K562 (cell line): ENCODE data around the gene FAAP100. TPM values are rescaled to one million over a fixed set of nuclear protein-coding genes. Genes with fewer than 3 reads are reported as not detected.

Experiments
- ATAC-seq: fragments of 200-7000 bp; cut with Tn5 transposase; 3 replicates; pipeline ENCODE4 v1.9.1; 2020; ENCODE audit warnings: moderate library complexity
- Bru-seq: library from RNA; stranded (reverse); fragments of 400-500 nt; gene quantifications from one replicate; lab custom pipeline; 2021; lab: Mats Ljungman, UMichigan
- BruChase-seq, 2 experiments: library from RNA; stranded (reverse); fragments of 400-500 nt; gene quantifications; one replicate each; lab custom pipeline; 2021; lab: Mats Ljungman, UMichigan
- BruUV-seq: library from RNA; stranded (reverse); fragments of 400-500 nt; replicated peaks from 2 replicates; lab custom pipeline; 2021; lab: Mats Ljungman, UMichigan
- CTCF ChIA-PET: fragments of 300-600 bp; formaldehyde crosslinking; extraction: SDS; loops from one replicate; lab custom pipeline; 2021; ENCODE audit warnings: low intra/inter-chr PET ratio; lab: Yijun Ruan, JAX
- POLR2A ChIA-PET: fragments of 300-600, 350-650 bp; sonication (Branson Sonifier 250); formaldehyde crosslinking; extraction: SDS; loops from one replicate; lab custom pipeline; 2021; ENCODE audit warnings: antibody characterized with exemption, inconsistent platforms; lab: Yijun Ruan, JAX
- DNase-seq, 4 experiments: peaks; one replicate each; pipeline versions ENCODE4 v3.0.0 to v3.0.0-alpha.2; 2011 to 2018; ENCODE audit warnings: low spot score in 3 of 4, mixed read lengths in 3 of 4; ENCODE audit errors: extremely low read depth in 1 of 4
- FAIRE-seq: peaks from 2 replicates; lab custom pipeline; 2011; peaks lifted over from hg19 to GRCh38; lab: Jason Lieb, UNC
- H2AFZ ChIP-seq: 2 replicates; pipeline ENCODE4 v1.6.0; 2011; ENCODE audit warnings: low read depth, low read length, control low read depth, inconsistent platforms
- H3K27ac ChIP-seq: fragments of 200-600 bp; 3 replicates; pipeline ENCODE4 v1.8.0; 2011; ENCODE audit warnings: low read depth, mild to moderate bottlenecking, control low read depth, inconsistent platforms, low read length, moderate library complexity, mixed read lengths; ENCODE audit errors: extremely low read depth
- H3K27me3 ChIP-seq, 2 experiments: fragments of 300-600 bp in 1 of 2; 2 replicates in 1 of 2; 3 replicates in 1 of 2; pipeline versions ENCODE4 v1.6.0 to v1.8.0; 2011; ENCODE audit warnings: inconsistent platforms in 2 of 2, low read length in 2 of 2, mild to moderate bottlenecking in 1 of 2, mixed read lengths in 1 of 2, moderate library complexity in 1 of 2; ENCODE audit not compliant: control insufficient read depth in 2 of 2, insufficient read depth in 2 of 2
- H3K36me3 ChIP-seq: fragments of 300-600 bp; 3 replicates; pipeline ENCODE4 v1.8.0; 2011; ENCODE audit warnings: mild to moderate bottlenecking, low read length, inconsistent platforms; ENCODE audit not compliant: control insufficient read depth, insufficient read depth
- H3K4me1 ChIP-seq, 2 experiments: fragments of 200-600 bp in 1 of 2; replicated peaks in 1 of 2; 2 replicates in 1 of 2; 3 replicates in 1 of 2; pipeline versions ENCODE4 v1.5.1 to v1.8.0; 2011; ENCODE audit warnings: inconsistent platforms in 2 of 2, low read length in 2 of 2, mild to moderate bottlenecking in 1 of 2, mixed read lengths in 1 of 2, moderate library complexity in 1 of 2; ENCODE audit not compliant: control insufficient read depth in 2 of 2, insufficient read depth in 2 of 2
- H3K4me2 ChIP-seq: 2 replicates; pipeline ENCODE4 v1.6.1; 2011; ENCODE audit warnings: low read length, control low read depth, inconsistent platforms, mixed read lengths; ENCODE audit not compliant: insufficient read depth
- H3K4me3 ChIP-seq: fragments of 200-600 bp; sonication (generic), shearing (Covaris generic); 2 replicates; pipeline ENCODE4 v1.5.1; 2016; ENCODE audit warnings: control low read depth, inconsistent platforms
- H3K79me2 ChIP-seq: fragments of 200-600 bp; 3 replicates; pipeline ENCODE4 v1.8.0; 2011; ENCODE audit warnings: low read length, inconsistent platforms; ENCODE audit not compliant: control insufficient read depth, insufficient read depth
- H3K9ac ChIP-seq, 2 experiments: 2 replicates each; pipeline versions ENCODE4 v1.6.0 to v1.6.1; 2011; ENCODE audit warnings: low read depth in 2 of 2, low read length in 2 of 2, control low read depth in 1 of 2, inconsistent platforms in 1 of 2, mild to moderate bottlenecking in 1 of 2, mixed read lengths in 1 of 2; ENCODE audit not compliant: insufficient read depth in 1 of 2
- H3K9me1 ChIP-seq: one replicate; pipeline ENCODE4 v1.6.0; 2011; ENCODE audit warnings: inconsistent platforms, mild to moderate bottlenecking, low read length, moderate library complexity; ENCODE audit not compliant: control insufficient read depth, insufficient read depth
- H3K9me3 ChIP-seq: replicated peaks from 2 replicates; pipeline ENCODE4 v1.5.1; 2011; ENCODE audit warnings: low read depth, low read length, inconsistent platforms; ENCODE audit not compliant: control insufficient read depth, insufficient read depth
- H4K20me1 ChIP-seq: replicated peaks from 2 replicates; pipeline ENCODE4 v1.6.1; 2011; ENCODE audit warnings: low read length, inconsistent platforms, mixed read lengths; ENCODE audit not compliant: control insufficient read depth, insufficient read depth
- ATF7 ChIP-seq: fragments of 450-650 bp; IDR thresholded peaks from 2 replicates; pipeline ENCODE4 v1.7.1; 2014; ENCODE audit warnings: mild to moderate bottlenecking, moderate library complexity
- CBFA2T2 ChIP-seq: fragments of 450-650 bp; conservative IDR thresholded peaks from 2 replicates; pipeline ENCODE4 v1.6.1; 2017; ENCODE audit warnings: mild to moderate bottlenecking
- E2F6 ChIP-seq, 2 experiments: IDR thresholded peaks; 2 replicates each; pipeline ENCODE4 v1.6.1; 2011; ENCODE audit warnings: borderline replicate concordance in 1 of 2, control low read depth in 1 of 2, low read depth in 1 of 2, low read length in 1 of 2, mild to moderate bottlenecking in 1 of 2, mixed read lengths in 1 of 2, moderate library complexity in 1 of 2; ENCODE audit not compliant: insufficient read depth in 1 of 2, insufficient read length in 1 of 2, poor library complexity in 1 of 2, severe bottlenecking in 1 of 2; ENCODE audit errors: extremely low read depth in 1 of 2
- KLF13 ChIP-seq: fragments of 450-650 bp; IDR thresholded peaks from 2 replicates; pipeline ENCODE4 v1.6.1; 2016; ENCODE audit warnings: missing genetic modification characterization, low read depth, mild to moderate bottlenecking, missing compliant biosample characterization, moderate library complexity, borderline replicate concordance
- POLR2G ChIP-seq: fragments of 200-400 bp; formaldehyde crosslinking; IDR thresholded peaks from 2 replicates; pipeline ENCODE4 v1.6.1; 2017; ENCODE audit warnings: low read depth, mild to moderate bottlenecking, antibody characterized with exemption, low read length, moderate library complexity
- RBBP5 ChIP-seq: fragments of 200-600 bp; sonication (generic); IDR thresholded peaks from 2 replicates; pipeline ENCODE4 v1.6.1; 2012; ENCODE audit warnings: borderline replicate concordance, mild to moderate bottlenecking, low read length, control low read depth, inconsistent platforms; ENCODE audit not compliant: insufficient read depth, poor library complexity, severe bottlenecking
- TSC22D4 ChIP-seq: fragments of 450-650 bp; IDR thresholded peaks from 2 replicates; pipeline ENCODE4 v1.6.1; 2016; ENCODE audit warnings: missing genetic modification characterization, missing biosample characterization, control low read depth
- ZBTB7A ChIP-seq: IDR thresholded peaks from 2 replicates; pipeline ENCODE4 v1.6.1; 2011; ENCODE audit warnings: low read depth, mild to moderate bottlenecking, low read length, moderate library complexity, borderline replicate concordance; ENCODE audit not compliant: control insufficient read depth
- ZNF280A ChIP-seq: fragments of 450-650 bp; IDR thresholded peaks from 2 replicates; pipeline ENCODE4 v1.6.1; 2018; ENCODE audit warnings: mild to moderate bottlenecking, low read depth; ENCODE audit not compliant: partially characterized antibody
- ZNF282 ChIP-seq: sonication (generic); formaldehyde crosslinking; IDR thresholded peaks from 2 replicates; pipeline ENCODE4 v1.8.1; 2023; ENCODE audit warnings: missing genetic modification reagents
- ZNF780A ChIP-seq: fragments of 250-450 bp; sonication (Bioruptor Pico); IDR thresholded peaks from 2 replicates; pipeline ENCODE4 v1.5.0; 2021; ENCODE audit warnings: mild to moderate bottlenecking
- WGBS: fragments of 100-300 bp; shearing (Covaris generic); methylation state at CpG from one replicate; pipeline ENCODE4 v1.1.6; 2016; ENCODE audit warnings: low coverage, mixed read lengths; ENCODE audit not compliant: insufficient coverage; ENCODE audit errors: missing lambda C conversion rate; 5-methylcytosine and 5-hydroxymethylcytosine counted together
- in situ Hi-C: fragments of 300-500 bp; cut with MboI; formaldehyde crosslinking; loops from 4 replicates; pipeline ENCODE4 v1.15.0; 2018; ENCODE audit warnings: inconsistent platforms, mixed read lengths
- intact Hi-C: fragments of 100-400 bp; cut with micrococcal nuclease; formaldehyde crosslinking; loops from 2 replicates; pipeline ENCODE4 v1.14.2; 2022
- long read RNA-seq, 3 experiments: library from polyadenylated mRNA in 2 of 3; library from RNA in 1 of 3; unstranded in 2 of 3; stranded (forward) in 1 of 3; transcript quantifications; one replicate each; pipeline ENCODE4 v2.0.0, GENCODE V29; 2019 to 2022
- polyA minus RNA-seq, 3 experiments: library from RNA; depleted of rRNA, polyadenylated mRNA; stranded (reverse); fragments of >200 nt; gene quantifications; 2 replicates each; pipeline ENCODE4 v1.2.3, GENCODE V29; 2011
- polyA plus RNA-seq, 8 experiments: library from polyadenylated mRNA; depleted of rRNA in 4 of 8; stranded (reverse) in 5 of 8; unstranded in 3 of 8; fragments of >200 nt; fragmentation: Nextera tagmentation in 2 of 8; fragmentation: Illumina TruSeq in 1 of 8; extraction: Ambion mirVana in 2 of 8; extraction: Trizol in 1 of 8; gene quantifications; 2 replicates each; pipeline versions ENCODE4 v1.2.1 to v1.2.3, GENCODE V29; 2011 to 2014; ENCODE audit warnings: inconsistent platforms in 1 of 8, missing spikeins in 1 of 8
- total RNA-seq, 7 experiments: library from RNA; depleted of rRNA in 6 of 7; stranded (reverse); fragments of >200 nt in 6 of 7; fragmentation: Illumina TruSeq in 2 of 7; extraction: Trizol in 2 of 7; gene quantifications; 2 replicates each; pipeline versions ENCODE4 v1.2.1 to v1.2.3, GENCODE V29; 2011 to 2021; ENCODE audit warnings: low replicate concordance in 1 of 7

Gene FAAP100
- 44.9 and 197 TPM in 2 replicates for total RNA-seq (2011; cell fraction: chromatin; rRNA removed; ENCODE audit: low replicate concordance)
- total RNA-seq (2011; cell fraction: nucleolus; rRNA removed) = 108 and 129 TPM in 2 replicates
- 63.6 and 65.2 TPM in 2 replicates for total RNA-seq (2011; cell fraction: nucleoplasm; rRNA removed)
- 33.2 and 39.0 TPM in 2 replicates for total RNA-seq (2014; rRNA removed)
- 3.9 and 8.6 TPM in 2 replicates for total RNA-seq (2014; rRNA removed; fragmentation: Illumina TruSeq; extraction: Trizol)
- 18.9 and 20.9 TPM in 2 replicates for total RNA-seq (2015; rRNA removed; fragmentation: Illumina TruSeq; extraction: Trizol)
- 51.2 and 52.5 TPM in 2 replicates for total RNA-seq (2021)
- 12.6 and 15.2 TPM in 2 replicates for polyA plus RNA-seq (2011; rRNA removed)
- 18.3 and 47.5 TPM in 2 replicates for polyA plus RNA-seq (2011; cell fraction: cytosol; rRNA removed)
- polyA plus RNA-seq (2011; cell fraction: nucleus; rRNA removed) = 42.7 and 112 TPM in 2 replicates
- polyA plus RNA-seq (2012) = 22.5 and 27.7 TPM in 2 replicates
- polyA plus RNA-seq (2014; fragmentation: Illumina TruSeq; extraction: Trizol) = 7.6 and 25.3 TPM in 2 replicates
- under 1 TPM; 0.31 to 0.69 TPM for polyA plus RNA-seq (2014; fragmentation: Nextera tagmentation; extraction: Ambion mirVana)
- polyA plus RNA-seq (2014; rRNA removed) = 38.6 and 42.4 TPM in 2 replicates
- polyA minus RNA-seq (2011; rRNA and poly(A)+ RNA removed) = 4.7 and 7.0 TPM in 2 replicates
- polyA minus RNA-seq (2011; cell fraction: cytosol; rRNA and poly(A)+ RNA removed) = 19.5 and 23.0 TPM in 2 replicates
- 58.6 and 62.1 TPM in 2 replicates for polyA minus RNA-seq (2011; cell fraction: nucleus; rRNA and poly(A)+ RNA removed)
- percentile 67 among the genes with signal in this experiment for Bru-seq, nascent RNA
- percentile 58 among the genes with signal in this experiment for BruChase-seq, experiment 1, labeled RNA remaining after a 2-hour chase
- BruChase-seq, experiment 2, labeled RNA remaining after a 6-hour chase = percentile 57 among the genes with signal in this experiment
- long read RNA-seq, experiment 1, transcript FAAP100-202 (5 exons, 2,996 nt) = major isoform, 163 of 320 reads
- long read RNA-seq, experiment 1, partial matches to known transcripts = 116 of 320 reads
- long read RNA-seq, experiment 1, other reads (novel, unspliced or antisense) = 36 of 320 reads
- long read RNA-seq, experiment 2, transcript FAAP100-203 (9 exons, 3,822 nt) = major isoform, 16 of 52 reads
- long read RNA-seq, experiment 2, transcript FAAP100-202 (5 exons, 2,996 nt) = minor isoform, 9 of 52 reads
- long read RNA-seq, experiment 2, transcript FAAP100-201 (9 exons, 3,627 nt) = minor isoform, 5 of 52 reads
- long read RNA-seq, experiment 2, partial matches to known transcripts = 14 of 52 reads
- long read RNA-seq, experiment 2, other reads (novel, unspliced or antisense) = 8 of 52 reads
- long read RNA-seq, experiment 3, partial matches to known transcripts = 11 of 22 reads
- long read RNA-seq, experiment 3, other reads (novel, unspliced or antisense) = 5 of 22 reads

- peaks cover 28 to 68% of the 10 kb centered on the region in 2 experiments for H3K4me1 ChIP-seq
- H3K27me3 ChIP-seq = no peaks in the 10 kb centered on the region
- H3K9me1 ChIP-seq = peaks cover 4% of the 10 kb centered on the region
- ChIA-PET POLR2A (interaction anchor here (0.6 to 2.4 kb wide), 19 partner anchors 10 to 849 kb away, joined by 3 to 26 read pairs (median 4); partner anchors contain the start of gene ACTG1), CTCF (no interaction called here)
- peak within 1 kb of the TSS; percentile 90 for H3K27ac ChIP-seq
- FAIRE-seq (peak; percentile 51), DNase-seq (peak; percentile 75 to 93 (median 87)), ATAC-seq (peak; percentile 73)
- WGBS = under 1% methylated on average over 49 of the region's 85 CpGs
- intact Hi-C loops = no loop called here
- peaks cover 24% of the 10 kb centered on the region for H4K20me1 ChIP-seq
- in situ Hi-C loops = no loop called here
- peak within 1 kb of the TSS; percentile 96 for H3K4me2 ChIP-seq
- peak within 1 kb of the TSS; percentile 97 for H3K4me3 ChIP-seq
- H3K9ac ChIP-seq = peak within 1 kb of the TSS; percentile 89 to 96
- peaks cover 37% of the 10 kb centered on the region for H3K79me2 ChIP-seq
- no peaks in the 10 kb centered on the region for H3K9me3 ChIP-seq
- TSS peak; percentile 75 for BruUV-seq
- peak within 1 kb of the TSS; percentile 96 for H2AFZ ChIP-seq
- H3K36me3 ChIP-seq = peaks cover 49% of the 10 kb centered on the region
- TF ChIP-seq CBFA2T2 = no peak
- TF ChIP-seq RBBP5 = peak; percentile 64
- 0 out of 2 replicates have a peak, but pooled peaks have one; percentile 40 for TF ChIP-seq ZNF282 (CRISPR knock-in tag)
- peak; percentile 18 for TF ChIP-seq ZBTB7A
- TF ChIP-seq POLR2G = peak; percentile 97
- peak; percentile 23; the same call in 1 of the 2 replicates for TF ChIP-seq KLF13 (tag)
- TF ChIP-seq E2F6 (IDR thresholded peaks at IDR 0.05; ENCODE audit: borderline replicate concordance in 1 of 2, extremely low read depth in 1 of 2, insufficient read depth in 1 of 2, insufficient read length in 1 of 2, low read depth in 1 of 2, low read length in 1 of 2, poor library complexity in 1 of 2, severe bottlenecking in 1 of 2) = peak; percentile 8 to 42
- 0 out of 2 replicates have a peak, but pooled peaks have one; percentile 6 for TF ChIP-seq ATF7
- no peak for TF ChIP-seq ZNF780A (CRISPR knock-in tag)
- TF ChIP-seq TSC22D4 (tag) = no peak
- TF ChIP-seq ZNF280A = no peak
Measured at GRCh38 chr17:81552244-81553017, at the start of gene FAAP100. Gene FAAP100, minus strand, starts transcription at chr17:81552353. Its CDS starts 23 bp downstream, at chr17:81552330.
